Activated CD4-positive, alpha-beta T cell treated with anti-CD3 and anti-CD28 coated beads, Interleukin-2, amount 50 U/mL, for 4 hours (primary cell): ENCODE measurements around the gene WDPCP.
"Not testable (repeated sequence)": the region's sequence is repeated elsewhere in the genome, so short reads cannot be mapped to it uniquely, and the experiment has no call there.

Source experiments
- DNase-seq, 2 experiments: peaks; one replicate each; pipeline ENCODE4 v3.0.0-alpha.2; 2020

Gene WDPCP

GRCh38 chr2:63539416-63540162 is 48.7 kb downstream of the WDPCP start:
- DNase-seq, result no peak

- no peak for DNase-seq
Measured at GRCh38 chr2:63538390-63538789, 49.9 kb downstream of the WDPCP start.

GRCh38 chr2:63537306-63537705 is 51.0 kb downstream of the WDPCP start:
- no peak for DNase-seq

GRCh38 chr2:63530704-63531279 is 57.5 kb downstream of the WDPCP start:
- no peak for DNase-seq

GRCh38 chr2:63525905-63526304 is 62.4 kb downstream of the WDPCP start:
- DNase-seq, result no peak

- no peak for DNase-seq
Measured at GRCh38 chr2:63522950-63523349, 65.3 kb downstream of the WDPCP start.

- DNase-seq, result no peak
Measured at GRCh38 chr2:63520793-63521192, 67.5 kb downstream of the WDPCP start.

- no peak for DNase-seq
Measured at GRCh38 chr2:63514781-63515180, 73.5 kb downstream of the WDPCP start.

GRCh38 chr2:63514237-63514716 is 74.0 kb downstream of the WDPCP start:
- DNase-seq, result no peak

- DNase-seq, result no peak
Measured at GRCh38 chr2:63506320-63506719, 82.0 kb downstream of the WDPCP start.

- no peak for DNase-seq
Measured at GRCh38 chr2:63503818-63504217, 84.5 kb downstream of the WDPCP start.

GRCh38 chr2:63500398-63500797 is 87.9 kb downstream of the WDPCP start:
- no peak for DNase-seq

- DNase-seq, result no peak
Measured at GRCh38 chr2:63497576-63497975, 90.7 kb downstream of the WDPCP start.

GRCh38 chr2:63494968-63495367 is 93.3 kb downstream of the WDPCP start:
- no peak for DNase-seq

- DNase-seq, result no peak
Measured at GRCh38 chr2:63494100-63494499, 94.2 kb downstream of the WDPCP start.

GRCh38 chr2:63488118-63488713 is 100.1 kb downstream of the WDPCP start:
- no peak for DNase-seq

GRCh38 chr2:63486861-63487290 is 101.4 kb downstream of the WDPCP start:
- no peak for DNase-seq

GRCh38 chr2:63484901-63485300 is 103.4 kb downstream of the WDPCP start:
- DNase-seq, result no peak

- DNase-seq, result no peak
Measured at GRCh38 chr2:63484481-63484880, 103.8 kb downstream of the WDPCP start.

GRCh38 chr2:63477686-63478085 is 110.6 kb downstream of the WDPCP start:
- no peak for DNase-seq

GRCh38 chr2:63469313-63469712 is 119.0 kb downstream of the WDPCP start:
- DNase-seq, result not testable (repeated sequence)

GRCh38 chr2:63465633-63466032 is 122.6 kb downstream of the WDPCP start:
- no peak for DNase-seq

GRCh38 chr2:63463142-63463541 is 125.1 kb downstream of the WDPCP start:
- DNase-seq, result no peak

- no peak for DNase-seq
Measured at GRCh38 chr2:63446658-63447057, 141.6 kb downstream of the WDPCP start.
